Globus pallidus (tissue), 1 donor: Measurements from ENCODE around the gene C1orf74.
"Not testable (repeated sequence)": the region's sequence is repeated elsewhere in the genome, so short reads cannot be mapped to it uniquely, and the experiment has no call there.

ENCODE experiments used
- DNase-seq: peaks from one replicate; pipeline ENCODE4 v3.0.0-alpha.2; 2015; ENCODE audit warnings: low spot score

Gene C1orf74

DNA sequence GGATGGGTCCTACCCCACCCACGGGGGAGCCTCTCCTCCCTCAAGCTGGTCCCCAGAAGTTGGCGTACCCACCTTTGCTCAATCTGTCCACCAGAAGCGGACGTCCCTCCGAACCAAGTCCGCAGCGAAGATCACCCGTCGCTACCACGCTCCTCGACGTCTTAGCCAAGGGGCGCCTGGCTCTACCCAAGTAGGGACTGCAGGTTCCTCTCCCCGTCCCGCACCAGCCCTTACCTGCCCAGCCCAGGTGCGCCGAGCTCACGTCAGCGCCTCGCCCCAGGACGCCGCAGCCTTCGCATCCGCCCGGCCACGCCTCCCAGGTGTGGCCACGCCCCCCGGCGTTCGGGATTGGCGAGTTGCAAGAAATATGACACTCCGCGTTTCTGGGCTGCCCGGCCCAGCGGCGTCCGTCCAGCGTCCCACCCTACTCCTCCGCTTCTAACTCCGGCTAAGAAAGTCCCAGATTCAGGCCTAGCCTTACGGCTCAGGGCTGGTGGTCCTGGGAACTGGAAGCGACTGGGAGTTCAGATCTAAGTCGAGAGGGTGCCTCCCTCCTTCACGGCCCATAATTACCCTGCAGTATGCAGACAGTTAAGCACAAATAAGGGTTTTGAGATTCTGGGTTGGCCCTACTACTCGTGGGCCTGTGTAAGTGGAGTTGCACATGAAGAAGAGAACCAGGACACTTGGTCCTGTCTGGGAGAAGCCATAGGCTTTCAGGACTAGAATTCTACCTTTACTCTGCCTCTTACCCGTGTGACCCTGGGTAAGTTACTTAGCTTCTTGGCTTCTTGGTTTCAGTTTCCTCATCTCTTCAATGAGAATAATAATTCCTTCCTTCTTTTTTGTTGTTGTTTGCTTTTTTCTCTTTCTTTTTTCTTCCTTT lies 21.8 kb upstream of the C1orf74 start, which contains the start of gene IRF6:
Gene IRF6 (minus strand): TSS at position 268 of the 886 bp plus-strand sequence. CDS start 4,729 bp downstream, outside the sequence.
- no peak for DNase-seq

DNA sequence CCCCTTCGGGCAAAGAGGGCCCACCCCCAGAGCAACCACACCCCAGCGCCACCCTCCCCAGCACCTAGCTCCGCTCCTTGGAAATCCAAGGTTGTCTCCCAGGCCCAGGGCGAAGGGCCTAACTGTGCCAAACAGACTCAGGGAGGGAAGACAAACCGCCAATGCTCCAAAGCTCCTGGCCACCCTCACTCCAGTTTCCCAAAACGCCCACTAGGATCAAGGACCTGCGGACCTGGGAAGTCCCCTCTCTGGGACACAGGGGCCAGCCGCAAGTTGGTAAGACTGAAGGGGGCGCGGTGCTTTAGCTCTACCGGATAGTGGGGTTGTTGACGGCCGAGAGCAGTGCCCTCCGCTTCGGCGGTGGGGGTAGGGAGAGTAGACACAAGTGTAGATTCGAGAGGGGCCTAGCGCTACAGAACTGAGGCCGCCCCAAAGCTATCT lies 21.0 kb upstream of the C1orf74 start:
- DNase-seq = no peak

DNA sequence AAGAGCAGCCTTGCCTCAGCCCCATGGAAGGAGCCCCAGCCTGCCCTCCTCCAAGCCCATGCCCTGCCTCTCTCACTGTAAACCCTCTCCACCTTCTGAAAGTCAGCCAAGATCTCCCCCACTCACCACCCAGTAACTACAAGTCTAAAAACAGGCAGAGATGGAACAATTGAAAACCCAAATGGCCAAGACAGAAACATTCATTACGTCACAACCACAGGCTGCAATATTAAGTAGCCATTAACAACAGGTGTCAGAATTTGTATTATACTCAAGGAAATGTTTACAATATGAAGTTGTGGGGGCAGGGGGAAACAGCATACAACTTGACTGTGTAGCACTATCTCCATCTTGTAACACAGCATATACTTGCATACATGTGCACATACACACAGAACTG lies 19.2 kb upstream of the C1orf74 start:
- no peak for DNase-seq

DNA sequence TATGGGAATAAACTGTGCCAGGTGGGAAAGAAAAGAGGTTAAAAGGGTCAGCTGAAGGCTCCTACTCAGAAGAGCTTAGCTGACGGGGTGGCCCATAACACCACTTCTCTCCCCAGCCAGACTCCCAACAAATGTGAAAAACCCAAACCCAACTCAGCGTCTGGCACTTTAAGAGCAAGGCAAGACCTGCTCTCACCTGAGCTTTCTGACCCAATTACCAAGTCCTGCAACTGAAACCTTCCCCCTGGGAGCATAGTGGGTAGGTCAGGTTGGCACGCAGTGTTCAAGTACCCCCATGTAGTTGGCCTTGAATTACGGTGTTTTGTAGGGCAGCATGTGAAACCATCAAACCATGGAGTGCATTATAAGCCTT lies 18.4 kb upstream of the C1orf74 start:
- DNase-seq = no peak

DNA sequence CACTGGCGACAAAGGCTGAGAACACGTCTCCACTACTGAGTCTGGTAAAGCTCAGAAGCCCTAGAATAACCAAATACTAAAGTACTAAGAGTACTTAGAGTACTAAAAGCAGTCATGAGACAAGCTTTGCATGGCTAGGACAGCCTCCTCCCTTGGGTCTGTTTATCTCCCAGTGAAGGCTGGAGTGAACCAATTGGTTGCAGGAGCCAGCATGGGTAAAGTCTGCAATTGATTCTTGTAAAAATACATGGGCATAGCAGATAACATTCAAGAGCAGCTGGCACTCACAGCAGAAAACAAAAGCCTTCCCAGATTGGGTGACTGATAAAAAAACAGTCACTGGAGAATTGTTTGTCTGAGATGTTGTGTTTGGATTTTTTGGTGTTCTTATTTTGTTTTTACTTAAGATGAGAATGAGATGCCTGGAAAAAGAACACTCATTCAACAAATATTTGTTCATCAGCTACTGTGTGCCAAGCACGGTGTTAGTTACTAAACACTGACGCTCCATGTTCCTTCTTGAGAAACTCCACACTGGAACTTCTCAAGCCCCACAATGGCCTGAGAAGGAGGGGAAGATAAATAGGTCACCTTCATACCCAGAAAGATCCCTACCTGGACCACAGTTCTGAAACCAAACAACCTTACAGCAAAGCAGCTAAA lies 17.9 kb upstream of the C1orf74 start:
- DNase-seq = no peak

DNA sequence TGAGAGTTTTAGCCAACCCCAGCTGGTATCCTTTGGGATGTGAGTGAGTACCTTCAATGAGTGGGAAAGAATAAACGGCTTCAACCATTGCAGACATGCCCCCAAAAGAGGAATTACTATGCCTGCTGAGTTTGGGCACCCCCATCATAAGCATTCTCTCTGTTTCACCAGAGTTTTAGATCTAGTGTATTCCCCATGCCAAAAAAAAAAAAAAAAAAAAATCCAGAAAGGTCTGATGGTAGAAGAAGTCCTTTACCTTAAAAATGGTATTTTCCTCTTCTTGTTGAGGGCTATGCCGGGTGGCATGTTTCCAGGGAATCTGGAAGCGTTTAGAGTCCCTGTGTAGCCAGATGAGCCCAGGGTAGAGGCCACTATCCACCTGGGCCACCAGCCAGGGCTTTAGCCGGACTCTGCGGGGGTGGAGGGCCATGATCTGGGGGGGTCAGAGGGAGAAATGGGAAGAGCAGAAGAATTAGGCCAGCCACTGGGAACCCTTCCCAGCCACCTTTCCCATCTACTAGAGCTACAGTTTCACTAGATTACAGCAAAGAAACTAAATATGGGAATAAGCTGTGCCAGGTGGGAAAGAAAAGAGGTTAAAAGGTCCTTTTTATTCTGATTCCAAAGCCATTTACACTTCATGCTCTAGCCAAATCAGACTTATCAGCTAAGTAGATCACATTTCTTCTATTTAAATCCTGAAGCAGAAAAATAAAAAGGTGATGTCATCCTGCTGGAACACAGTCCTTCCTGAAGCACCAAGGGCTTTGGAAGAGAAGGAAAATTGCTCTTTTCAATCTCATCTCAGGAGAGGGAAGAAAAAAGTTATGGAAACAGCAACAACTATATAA lies 16.9 kb upstream of the C1orf74 start:
- no peak for DNase-seq

DNA sequence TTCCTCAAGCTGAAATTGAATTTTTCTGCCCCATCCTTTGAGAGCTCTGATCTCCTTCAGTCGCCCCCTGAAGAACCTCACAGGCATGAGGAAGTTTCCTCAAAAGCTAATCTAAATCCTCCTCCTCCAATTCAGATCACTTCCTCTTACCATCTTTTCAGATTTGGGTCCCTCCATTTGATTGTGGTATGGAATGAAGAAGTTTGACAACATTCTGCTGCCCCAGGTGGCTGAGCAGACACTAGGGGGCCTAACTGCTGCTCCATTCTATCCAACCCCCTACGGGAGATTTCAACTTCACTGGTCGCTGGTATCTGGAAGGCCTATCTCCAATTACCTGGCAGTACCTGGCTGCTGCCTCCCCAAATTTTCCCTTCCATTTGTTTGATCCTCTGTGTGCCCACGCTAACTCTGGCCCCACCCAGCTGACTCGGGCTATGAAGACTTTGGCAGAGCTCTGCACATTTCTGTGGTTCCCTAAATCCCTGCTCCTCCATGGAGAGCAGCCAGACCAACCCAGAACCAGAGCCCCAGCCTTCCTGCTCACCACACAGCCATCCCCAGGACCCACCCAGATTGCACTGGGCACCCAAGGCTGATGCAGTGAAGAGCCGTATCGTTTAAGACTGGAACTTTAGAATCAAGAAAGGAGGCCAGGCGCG lies 13.8 kb upstream of the C1orf74 start:
- DNase-seq = no peak

DNA sequence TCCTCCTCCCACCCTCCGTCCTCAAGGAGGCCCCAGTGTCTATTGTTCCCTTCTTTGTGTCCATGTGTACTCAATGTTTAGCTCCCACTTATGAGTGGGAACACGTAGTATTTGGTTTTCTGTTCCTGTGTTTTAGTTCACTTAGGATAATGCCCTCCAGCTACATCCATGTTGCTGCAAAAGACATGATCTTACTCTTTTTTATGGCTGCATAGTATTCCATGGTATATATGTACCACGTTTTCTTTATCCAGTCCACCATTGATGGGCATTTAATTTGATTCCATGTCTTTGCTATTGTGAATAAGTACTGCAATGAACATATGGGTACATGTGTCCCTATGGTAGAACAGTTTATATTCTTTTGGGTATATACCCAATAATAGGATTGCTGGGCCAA lies 9.4 kb upstream of the C1orf74 start:
- DNase-seq = not testable (repeated sequence)

DNA sequence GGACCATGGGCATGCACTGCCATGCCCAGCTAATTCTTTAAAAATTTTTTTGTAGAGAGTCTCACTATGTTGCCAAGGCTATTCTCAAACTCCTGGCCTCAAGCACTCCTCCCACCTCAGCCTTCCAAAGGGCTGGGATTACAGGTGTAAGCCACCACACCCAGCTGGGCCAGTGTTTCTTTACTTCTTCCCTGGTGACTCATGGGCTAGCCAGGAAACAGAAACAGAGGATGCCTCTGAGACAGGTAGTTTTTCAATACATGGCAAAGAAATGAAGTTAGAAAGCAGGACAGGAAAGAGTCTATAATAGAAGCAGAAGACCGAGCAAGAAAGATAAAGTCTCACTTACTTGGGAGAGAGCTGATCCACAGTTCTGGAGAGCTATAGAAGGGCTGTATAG lies 7.6 kb upstream of the C1orf74 start:
- no peak for DNase-seq

DNA sequence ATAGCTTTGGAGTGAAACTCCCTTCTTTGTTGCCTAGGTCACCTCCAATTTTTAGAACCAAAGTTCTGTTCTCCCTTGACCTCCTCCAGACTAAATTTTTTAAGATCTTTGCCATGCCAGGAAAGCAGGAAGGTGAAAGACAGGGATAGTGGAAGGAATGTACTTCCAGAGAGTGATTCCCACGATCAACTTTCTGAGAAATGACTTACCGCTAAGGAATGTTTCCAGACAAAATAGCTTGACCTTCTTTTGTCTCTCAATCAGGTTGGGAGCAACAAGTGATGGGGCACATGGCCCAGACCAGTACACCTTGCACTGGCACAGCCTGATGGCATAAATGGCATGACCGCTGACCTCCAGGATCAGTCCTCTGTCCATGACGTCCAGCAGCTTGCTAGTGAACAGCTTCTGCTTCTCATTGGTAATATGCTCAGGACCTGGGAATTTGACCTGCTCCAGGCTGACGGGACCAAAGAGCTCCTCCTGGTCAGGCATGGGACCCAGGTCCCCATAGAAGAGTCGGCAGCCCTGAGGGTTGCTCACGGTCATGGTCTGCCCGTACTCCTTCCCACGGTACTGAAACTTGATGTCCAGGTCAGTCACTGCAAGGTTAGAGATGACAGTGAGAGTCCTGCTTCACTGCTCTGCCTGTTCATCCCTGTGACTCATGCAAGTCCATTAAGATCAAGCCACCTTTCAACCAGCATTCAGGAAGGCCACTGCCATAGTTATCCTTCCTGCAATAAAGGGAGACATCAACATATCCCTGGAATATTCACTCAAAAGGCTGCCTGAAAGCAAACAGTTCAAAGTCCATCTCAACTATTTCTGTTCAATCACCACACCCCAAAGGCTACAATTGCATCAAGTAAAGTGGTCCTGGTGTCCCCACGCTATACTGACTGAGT lies 6.2 kb upstream of the C1orf74 start:
- no peak for DNase-seq

DNA sequence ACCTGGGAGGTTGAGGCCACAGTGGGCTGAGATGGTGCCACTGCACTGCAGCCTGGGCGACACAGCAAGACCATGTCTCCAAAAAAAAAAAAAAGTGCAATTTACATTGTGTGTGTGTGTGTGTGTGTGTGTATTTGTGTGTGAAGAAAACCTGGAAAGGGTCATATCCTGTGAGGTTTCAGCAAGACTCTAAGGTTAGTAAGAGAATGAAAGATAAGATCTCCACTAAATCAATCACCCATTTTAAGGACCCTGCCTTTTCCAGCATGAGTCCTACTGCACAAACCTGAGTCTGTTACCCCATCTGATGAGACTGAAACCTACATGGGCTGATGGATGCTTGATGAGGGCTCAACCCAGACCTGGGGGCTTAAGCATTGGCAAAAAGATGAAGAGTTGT lies 4.9 kb upstream of the C1orf74 start:
- no peak for DNase-seq

DNA sequence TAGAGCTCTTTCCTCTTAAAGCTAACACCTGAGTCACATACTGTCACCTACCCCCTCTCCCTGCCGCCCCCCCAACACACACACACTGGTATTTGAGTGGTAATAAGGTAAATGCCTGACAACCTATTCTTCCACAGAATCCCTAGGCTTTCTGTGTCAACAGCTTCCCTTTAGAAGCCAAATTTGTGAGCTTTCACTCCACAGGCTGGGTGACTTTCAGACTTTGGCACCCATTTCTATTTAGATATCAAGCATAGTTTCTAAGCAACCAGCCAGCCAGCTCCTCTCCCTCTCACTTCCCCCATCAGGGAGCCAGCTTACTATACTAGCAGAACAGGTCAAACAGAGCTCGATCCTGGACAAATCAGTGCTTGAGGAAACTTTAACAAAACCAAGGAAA lies 3.2 kb upstream of the C1orf74 start:
- no peak for DNase-seq

DNA sequence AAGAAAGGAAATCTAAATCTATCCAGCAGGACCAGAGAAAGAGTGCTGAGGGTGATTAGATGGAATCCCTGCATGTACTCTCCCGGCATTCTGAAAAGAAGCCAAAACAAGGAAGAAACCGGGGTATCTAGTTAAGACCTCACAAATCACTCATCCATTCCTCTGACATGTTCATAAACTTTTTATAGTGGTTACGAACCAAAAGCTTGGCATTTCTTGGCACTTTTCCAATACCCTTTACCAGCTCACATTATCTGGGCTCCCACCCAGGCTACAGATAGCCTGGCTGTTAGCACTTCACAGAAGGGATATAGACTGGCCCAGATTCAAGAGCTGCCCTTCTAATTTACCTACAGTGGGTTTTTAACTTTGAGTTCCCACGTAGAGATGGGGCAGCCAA lies 1.8 kb upstream of the C1orf74 start:
- DNase-seq = no peak

DNA sequence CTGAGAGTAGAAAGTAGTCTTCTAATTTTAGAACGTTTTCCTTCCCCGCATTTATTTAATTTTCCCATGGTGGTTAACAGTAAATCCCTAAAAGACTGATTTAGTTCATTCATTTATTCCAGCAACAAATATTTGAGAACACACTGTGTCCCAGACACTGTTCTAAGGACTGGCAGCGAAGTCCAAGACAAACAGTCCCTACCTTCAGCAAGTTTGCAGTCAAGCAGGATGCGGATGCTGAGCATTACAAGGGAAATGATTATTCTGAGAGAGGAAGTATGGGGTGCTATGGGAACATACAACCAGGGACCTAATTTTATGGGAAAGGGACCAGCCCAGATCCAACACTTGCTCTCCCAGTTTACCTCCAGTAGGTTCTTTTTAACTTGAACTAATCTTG lies 1.2 kb upstream of the C1orf74 start:
- DNase-seq = no peak

DNA sequence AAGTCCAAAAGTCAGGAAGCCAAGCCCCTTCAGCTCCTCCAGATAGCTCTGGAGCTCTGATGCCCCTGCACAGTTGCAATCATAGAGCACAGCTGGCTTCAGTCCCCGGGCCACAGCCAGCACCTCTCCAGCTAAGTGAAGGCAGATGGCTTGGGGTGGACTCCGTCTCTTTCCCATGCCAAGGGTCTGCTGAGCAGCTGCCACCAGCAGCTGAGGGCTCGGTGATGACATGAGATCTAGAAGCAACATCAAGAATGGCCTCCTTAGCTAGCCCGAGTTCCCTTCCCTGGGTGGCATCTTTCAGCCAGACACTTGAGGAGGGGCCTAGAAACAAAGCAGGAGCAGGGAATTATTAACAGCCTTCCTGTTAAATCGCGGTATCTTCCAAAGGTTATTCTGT lies 973 bp downstream of the C1orf74 start:
- DNase-seq = no peak

DNA sequence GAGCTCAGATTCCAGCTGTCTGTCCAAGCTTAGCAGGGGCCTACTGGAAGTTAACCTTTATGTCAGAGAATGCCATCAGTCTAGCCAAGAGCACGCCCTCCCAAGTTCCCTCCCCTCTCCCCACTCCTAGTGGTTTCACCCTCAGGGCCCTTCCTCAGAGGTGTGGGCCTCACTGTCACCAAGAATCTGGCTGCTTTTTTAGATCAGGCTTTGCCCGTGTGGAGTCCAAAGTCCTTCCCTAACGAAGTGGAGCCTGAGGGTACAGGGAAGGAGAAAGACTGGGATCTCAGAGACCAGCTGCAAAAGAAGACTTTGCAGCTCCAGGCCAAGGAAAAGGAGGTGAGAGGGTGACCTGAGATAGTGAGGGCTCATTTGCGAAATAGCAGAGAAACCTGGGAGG lies 4.1 kb downstream of the C1orf74 start:
- no peak for DNase-seq

DNA sequence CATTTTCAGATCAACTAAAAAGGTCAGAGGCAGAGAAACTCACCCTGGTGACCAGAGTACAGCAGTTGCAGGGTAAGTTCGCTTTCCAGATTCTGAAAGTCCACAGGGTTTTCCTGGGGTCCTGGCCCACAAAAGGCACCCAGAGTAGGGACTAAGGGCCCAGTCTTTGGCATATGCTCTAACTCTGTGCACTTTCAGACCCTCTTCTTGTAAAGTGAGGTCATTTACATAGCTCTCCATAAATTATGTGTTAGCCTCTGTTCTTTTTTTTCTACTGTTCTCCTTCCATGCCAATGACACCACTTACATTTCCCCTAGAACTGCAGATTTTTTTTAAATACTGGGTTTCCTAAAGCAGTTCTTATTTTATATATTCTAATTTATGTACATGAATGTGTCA lies 6.3 kb downstream of the C1orf74 start:
- DNase-seq = no peak

DNA sequence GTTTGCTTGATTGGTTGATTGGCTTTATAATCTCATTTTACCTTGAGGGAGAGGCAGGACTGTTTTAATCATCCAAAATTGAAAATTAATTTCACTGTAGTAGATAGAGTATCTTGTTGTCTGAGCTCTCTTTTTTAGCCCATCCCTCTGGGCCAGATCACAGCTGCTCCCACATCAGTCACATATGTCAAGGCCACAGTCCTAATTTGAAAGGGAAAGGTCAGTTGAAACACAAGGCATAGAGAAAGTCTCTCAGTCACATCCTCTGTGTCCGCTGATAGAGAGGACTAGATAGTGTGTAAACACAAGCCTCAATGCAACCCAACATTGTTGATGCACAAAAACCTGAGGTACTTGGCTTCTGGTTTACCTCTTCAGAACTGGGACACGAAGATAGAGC lies 6.8 kb downstream of the C1orf74 start:
- no peak for DNase-seq

DNA sequence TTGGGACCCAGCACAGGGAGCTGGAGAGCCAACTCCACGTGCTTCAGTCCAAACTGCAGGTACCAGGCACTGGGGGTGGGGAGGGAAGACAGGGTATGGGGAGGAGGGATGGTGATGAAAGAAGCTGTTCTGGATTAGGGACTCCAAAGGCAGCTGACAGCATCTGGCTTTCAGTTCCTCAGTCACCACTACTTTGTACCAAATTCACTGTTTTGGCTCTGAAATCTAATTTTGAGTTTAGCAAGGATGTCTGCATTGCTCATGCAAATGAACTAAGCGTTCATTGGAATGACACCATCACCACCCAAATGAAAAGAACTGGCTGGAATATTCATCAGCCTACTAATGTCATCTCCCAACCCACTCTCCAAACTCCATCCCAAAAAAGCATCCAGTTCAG lies 8.7 kb downstream of the C1orf74 start:
- DNase-seq = no peak

DNA sequence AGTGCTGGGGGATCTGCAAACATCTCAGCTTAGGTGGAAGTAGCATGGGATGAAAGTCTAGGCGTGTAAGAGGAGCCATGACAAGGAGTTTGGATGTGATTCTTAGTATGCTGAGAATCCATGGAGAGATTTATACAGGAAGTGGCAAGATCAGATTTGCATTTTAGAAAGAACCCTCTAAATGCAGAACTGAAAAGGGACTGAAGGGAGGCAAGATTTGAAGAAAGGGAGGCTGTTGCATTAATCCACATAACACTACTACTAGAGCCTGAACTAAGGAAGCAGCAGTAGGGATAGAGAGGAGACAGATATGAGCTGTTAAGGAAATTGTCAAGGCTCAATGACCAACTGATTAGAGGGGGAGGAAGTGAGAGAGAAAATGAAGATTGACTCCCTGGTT lies 9.8 kb downstream of the C1orf74 start:
- no peak for DNase-seq

DNA sequence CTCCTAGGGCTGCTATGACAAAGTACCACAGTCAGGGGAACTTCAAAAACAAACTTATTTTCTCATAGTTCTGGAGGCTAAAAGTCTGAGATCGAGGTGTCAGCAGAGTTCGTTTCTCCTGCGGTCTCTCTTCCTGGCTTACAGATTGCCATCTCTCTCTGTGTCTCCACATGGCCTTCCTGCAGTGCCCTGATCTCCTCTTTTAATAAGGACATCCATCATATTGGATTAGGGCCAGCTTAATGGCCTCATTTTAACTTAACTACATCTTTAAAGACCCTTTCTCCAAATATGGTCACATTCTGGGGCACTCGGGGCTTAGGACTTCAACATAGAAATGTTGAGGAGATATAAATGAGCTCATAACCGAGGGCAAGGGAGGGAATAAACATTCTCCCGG lies 12.2 kb downstream of the C1orf74 start:
- DNase-seq = no peak
